Measurements from ENCODE around the gene CTSF. TPM values are rescaled to one million over a fixed set of nuclear protein-coding genes. Genes with fewer than 3 reads are reported as not detected.

The CTSF gene
- total and polyA plus RNA-seq, 12 donors, result 17.1 to 75.5 (median 48.5) TPM

GRCh38 chr11:66547662-66548009 lies 20.8 kb downstream of the CTSF start:
- no peak overlapping the region for H3K27ac ChIP-seq
- DNase-seq, result no peak
- WGBS, 2 donors, result 43 to 47% methylated on average over 5 of the region's 5 CpGs
- no peak overlapping the region for H3K4me3 ChIP-seq
- intact Hi-C loops (cut with DNase I), result loop anchor here in 2 of 10 donors (2.0 to 10.0 kb wide), 2 partner anchors 21 to 897 kb away; partner anchors contain the start of genes CORO1B (in 1 of the 2) and CTSF (in 1 of the 2)
- H3K27me3 ChIP-seq, result no peaks in the 10 kb centered on the region
- H3K9me3 ChIP-seq, result no peaks in the 10 kb centered on the region
- peaks cover 3 to 39% (median 31%) of the 10 kb centered on the region in 9 donors for H3K4me1 ChIP-seq
- peaks cover 0 to 9% (median 0%) of the 10 kb centered on the region in 9 donors for H3K36me3 ChIP-seq
- no peak for TF ChIP-seq CTCF (IDR thresholded peaks at IDR 0.05)
- ATAC-seq, result no peak

- Histone ChIP-seq H3K9me3 (no peaks in the 10 kb centered on the region), H3K36me3 (peaks cover 0 to 14% (median 3%) of the 10 kb centered on the region in 9 donors), H3K4me3 (peak overlapping the region in 6 of 10 donors; percentile 73 to 98 (median 92)), H3K4me1 (peaks cover 3 to 44% (median 31%) of the 10 kb centered on the region in 9 donors), H3K27me3 (no peaks in the 10 kb centered on the region), H3K27ac (peak overlapping the region in 1 of 10 donors; percentile 28)
- TF ChIP-seq CTCF (IDR thresholded peaks at IDR 0.05), result no peak
- no peak for ATAC-seq
- intact Hi-C loops (cut with DNase I), result loop anchor here in 2 of 10 donors (1.0 to 10.0 kb wide), 3 partner anchors 22 to 898 kb away; partner anchors contain the start of genes BBS1 (in 1 of the 2), CORO1B (in 1 of the 2) and CTSF (in 1 of the 2)
- DNase-seq, result no peak
- 24 to 29% methylated on average over 18 of the region's 18 CpGs for WGBS, 2 donors
These were observed 21.3 kb downstream of the CTSF start for GRCh38 chr11:66546966-66547661.

GRCh38 chr11:66546368-66546965 lies 21.9 kb downstream of the CTSF start, which contains the start of gene ACTN3:
Gene ACTN3, plus strand, starts transcription at chr11:66546903. Its CDS starts 35 bp downstream, at chr11:66546938.
- intact Hi-C loops (cut with DNase I), result loop anchor here in 2 of 10 donors (1.0 to 10.0 kb wide), 3 partner anchors 22 to 898 kb away; partner anchors contain the start of genes BBS1 (in 1 of the 2), CORO1B (in 1 of the 2) and CTSF (in 1 of the 2)

More at GRCh38 chr11:66546368-66546965, 21.9 kb downstream of the CTSF start, which contains the start of gene ACTN3:
- Histone ChIP-seq H3K36me3 (peaks cover 0 to 20% (median 6%) of the 10 kb centered on the region in 9 donors), H3K9me3 (no peaks in the 10 kb centered on the region), H3K27me3 (no peaks in the 10 kb centered on the region), H3K4me1 (peaks cover 3 to 46% (median 31%) of the 10 kb centered on the region in 9 donors), H3K4me3 (peak within 1 kb of the TSS; percentile 67 to 98 (median 86)), H3K27ac (peak within 1 kb of the TSS in 9 of 10 donors; percentile 65 to 94 (median 73))
- no peak for TF ChIP-seq CTCF (IDR thresholded peaks at IDR 0.05)
- DNase-seq, result peak; percentile 32 to 33
- WGBS, 2 donors, result 2 to 3% methylated on average over 37 of the region's 37 CpGs
- peak in 6 of 8 donors; percentile 2 to 21 (median 15) for ATAC-seq

Data from heart right ventricle (tissue), 16 donors.